Measurements from ENCODE around the gene TNFRSF13B.

Gene TNFRSF13B

GRCh38 chr17:16917671-16918394 lies 54.1 kb downstream of the TNFRSF13B start:
- no peak for TF ChIP-seq TAF1 (IDR thresholded peaks at IDR 0.05; ENCODE audit: low read depth)

- TF ChIP-seq EGR1 (IDR thresholded peaks at IDR 0.05): no peak
- TF ChIP-seq FOXM1 (IDR thresholded peaks at IDR 0.05; ENCODE audit: borderline replicate concordance, low read depth): no peak
Measured at GRCh38 chr17:16916557-16916920, 55.4 kb downstream of the TNFRSF13B start.

- TF ChIP-seq TAF1 (IDR thresholded peaks at IDR 0.05; ENCODE audit: low read depth) (no peak), RAD21 (IDR thresholded peaks at IDR 0.05; ENCODE audit: low read depth) (peak; percentile 51), EGR1 (IDR thresholded peaks at IDR 0.05) (no peak), YY1 (IDR thresholded peaks at IDR 0.05; ENCODE audit: low read depth) (no peak), TEAD4 (IDR thresholded peaks at IDR 0.05) (no peak), EP300 (IDR thresholded peaks at IDR 0.05; ENCODE audit: borderline replicate concordance) (no peak), REST (IDR thresholded peaks at IDR 0.05; ENCODE audit: low read depth) (no peak), TCF12 (IDR thresholded peaks at IDR 0.05; ENCODE audit: low read depth) (no peak), CREB1 (IDR thresholded peaks at IDR 0.05; ENCODE audit: low read depth) (no peak), CEBPB (IDR thresholded peaks at IDR 0.05) (no peak), USF1 (IDR thresholded peaks at IDR 0.05) (no peak), ZBTB7A (IDR thresholded peaks at IDR 0.05; ENCODE audit: low read depth) (no peak), MAX (IDR thresholded peaks at IDR 0.05) (no peak), NFIC (IDR thresholded peaks at IDR 0.05) (peak; percentile 41; the same call in 1 of the 2 replicates), FOXM1 (IDR thresholded peaks at IDR 0.05; ENCODE audit: borderline replicate concordance, low read depth) (no peak)
Measured at GRCh38 chr17:16915752-16916556, 56.0 kb downstream of the TNFRSF13B start.

- TF ChIP-seq CEBPB (IDR thresholded peaks at IDR 0.05) (no peak), EP300 (IDR thresholded peaks at IDR 0.05; ENCODE audit: borderline replicate concordance) (no peak), CREB1 (IDR thresholded peaks at IDR 0.05; ENCODE audit: low read depth) (no peak), TCF12 (IDR thresholded peaks at IDR 0.05; ENCODE audit: low read depth) (no peak), USF1 (IDR thresholded peaks at IDR 0.05) (no peak), RAD21 (IDR thresholded peaks at IDR 0.05; ENCODE audit: low read depth) (no peak), FOXM1 (IDR thresholded peaks at IDR 0.05; ENCODE audit: borderline replicate concordance, low read depth) (no peak), TEAD4 (IDR thresholded peaks at IDR 0.05) (no peak), REST (IDR thresholded peaks at IDR 0.05; ENCODE audit: low read depth) (no peak), EGR1 (IDR thresholded peaks at IDR 0.05) (no peak), YY1 (IDR thresholded peaks at IDR 0.05; ENCODE audit: low read depth) (no peak)
Measured at GRCh38 chr17:16913463-16913862, 58.5 kb downstream of the TNFRSF13B start.

GRCh38 chr17:16912021-16912962 lies 59.6 kb downstream of the TNFRSF13B start:
- no peak for TF ChIP-seq TAF1 (IDR thresholded peaks at IDR 0.05; ENCODE audit: low read depth)

Data from Ishikawa (cell line).